K562 (cell line): ENCODE results near the gene CCDC78. TPM values are rescaled to one million over a fixed set of nuclear protein-coding genes. Genes with fewer than 3 reads are reported as not detected.
"Not testable (repeated sequence)": the region's sequence is repeated elsewhere in the genome, so short reads cannot be mapped to it uniquely, and the experiment has no call there.

Source experiments
- ATAC-seq: fragments of 200-7000 bp; cut with Tn5 transposase; 3 replicates; pipeline ENCODE4 v1.9.1; 2020; ENCODE audit warnings: moderate library complexity
- BruUV-seq: library from RNA; stranded (reverse); fragments of 400-500 nt; replicated peaks from 2 replicates; lab custom pipeline; 2021; lab: Mats Ljungman, UMichigan
- CTCF ChIA-PET: fragments of 300-600 bp; formaldehyde crosslinking; extraction: SDS; loops from one replicate; lab custom pipeline; 2021; ENCODE audit warnings: low intra/inter-chr PET ratio; lab: Yijun Ruan, JAX
- POLR2A ChIA-PET: fragments of 300-600, 350-650 bp; sonication (Branson Sonifier 250); formaldehyde crosslinking; extraction: SDS; loops from one replicate; lab custom pipeline; 2021; ENCODE audit warnings: antibody characterized with exemption, inconsistent platforms; lab: Yijun Ruan, JAX
- DNase-seq, 4 experiments: peaks; one replicate each; pipeline versions ENCODE4 v3.0.0 to v3.0.0-alpha.2; 2011 to 2018; ENCODE audit warnings: low spot score in 3 of 4, mixed read lengths in 3 of 4; ENCODE audit errors: extremely low read depth in 1 of 4
- FAIRE-seq: peaks from 2 replicates; lab custom pipeline; 2011; peaks lifted over from hg19 to GRCh38; lab: Jason Lieb, UNC
- H2AFZ ChIP-seq: 2 replicates; pipeline ENCODE4 v1.6.0; 2011; ENCODE audit warnings: low read depth, low read length, control low read depth, inconsistent platforms
- H3K27ac ChIP-seq: fragments of 200-600 bp; 3 replicates; pipeline ENCODE4 v1.8.0; 2011; ENCODE audit warnings: low read depth, mild to moderate bottlenecking, control low read depth, inconsistent platforms, low read length, moderate library complexity, mixed read lengths; ENCODE audit errors: extremely low read depth
- H3K27me3 ChIP-seq, 2 experiments: fragments of 300-600 bp in 1 of 2; 2 replicates in 1 of 2; 3 replicates in 1 of 2; pipeline versions ENCODE4 v1.6.0 to v1.8.0; 2011; ENCODE audit warnings: inconsistent platforms in 2 of 2, low read length in 2 of 2, mild to moderate bottlenecking in 1 of 2, mixed read lengths in 1 of 2, moderate library complexity in 1 of 2; ENCODE audit not compliant: control insufficient read depth in 2 of 2, insufficient read depth in 2 of 2
- H3K36me3 ChIP-seq: fragments of 300-600 bp; 3 replicates; pipeline ENCODE4 v1.8.0; 2011; ENCODE audit warnings: mild to moderate bottlenecking, low read length, inconsistent platforms; ENCODE audit not compliant: control insufficient read depth, insufficient read depth
- H3K4me1 ChIP-seq, 2 experiments: fragments of 200-600 bp in 1 of 2; replicated peaks in 1 of 2; 2 replicates in 1 of 2; 3 replicates in 1 of 2; pipeline versions ENCODE4 v1.5.1 to v1.8.0; 2011; ENCODE audit warnings: inconsistent platforms in 2 of 2, low read length in 2 of 2, mild to moderate bottlenecking in 1 of 2, mixed read lengths in 1 of 2, moderate library complexity in 1 of 2; ENCODE audit not compliant: control insufficient read depth in 2 of 2, insufficient read depth in 2 of 2
- H3K4me2 ChIP-seq: 2 replicates; pipeline ENCODE4 v1.6.1; 2011; ENCODE audit warnings: low read length, control low read depth, inconsistent platforms, mixed read lengths; ENCODE audit not compliant: insufficient read depth
- H3K4me3 ChIP-seq: fragments of 200-600 bp; sonication (generic), shearing (Covaris generic); 2 replicates; pipeline ENCODE4 v1.5.1; 2016; ENCODE audit warnings: control low read depth, inconsistent platforms
- H3K79me2 ChIP-seq: fragments of 200-600 bp; 3 replicates; pipeline ENCODE4 v1.8.0; 2011; ENCODE audit warnings: low read length, inconsistent platforms; ENCODE audit not compliant: control insufficient read depth, insufficient read depth
- H3K9ac ChIP-seq, 2 experiments: 2 replicates each; pipeline versions ENCODE4 v1.6.0 to v1.6.1; 2011; ENCODE audit warnings: low read depth in 2 of 2, low read length in 2 of 2, control low read depth in 1 of 2, inconsistent platforms in 1 of 2, mild to moderate bottlenecking in 1 of 2, mixed read lengths in 1 of 2; ENCODE audit not compliant: insufficient read depth in 1 of 2
- H3K9me1 ChIP-seq: one replicate; pipeline ENCODE4 v1.6.0; 2011; ENCODE audit warnings: inconsistent platforms, mild to moderate bottlenecking, low read length, moderate library complexity; ENCODE audit not compliant: control insufficient read depth, insufficient read depth
- H3K9me3 ChIP-seq: replicated peaks from 2 replicates; pipeline ENCODE4 v1.5.1; 2011; ENCODE audit warnings: low read depth, low read length, inconsistent platforms; ENCODE audit not compliant: control insufficient read depth, insufficient read depth
- H4K20me1 ChIP-seq: replicated peaks from 2 replicates; pipeline ENCODE4 v1.6.1; 2011; ENCODE audit warnings: low read length, inconsistent platforms, mixed read lengths; ENCODE audit not compliant: control insufficient read depth, insufficient read depth
- BCOR ChIP-seq: fragments of 450-650 bp; IDR thresholded peaks from 2 replicates; pipeline ENCODE4 v1.6.1; 2016
- CBFA2T3 ChIP-seq: fragments of 450-650 bp; IDR thresholded peaks from 2 replicates; pipeline ENCODE4 v1.6.1; 2017
- DPF2 ChIP-seq: fragments of 450-650 bp; IDR thresholded peaks from 2 replicates; pipeline ENCODE4 v1.6.1; 2016
- E2F6 ChIP-seq, 2 experiments: IDR thresholded peaks; 2 replicates each; pipeline ENCODE4 v1.6.1; 2011; ENCODE audit warnings: borderline replicate concordance in 1 of 2, control low read depth in 1 of 2, low read depth in 1 of 2, low read length in 1 of 2, mild to moderate bottlenecking in 1 of 2, mixed read lengths in 1 of 2, moderate library complexity in 1 of 2; ENCODE audit not compliant: insufficient read depth in 1 of 2, insufficient read length in 1 of 2, poor library complexity in 1 of 2, severe bottlenecking in 1 of 2; ENCODE audit errors: extremely low read depth in 1 of 2
- MAX ChIP-seq: sonication (generic); formaldehyde crosslinking; IDR thresholded peaks from 2 replicates; pipeline ENCODE4 v1.9.0; 2022; ENCODE audit warnings: mild to moderate bottlenecking, missing genetic modification reagents
- MGA ChIP-seq: fragments of 450-650 bp; IDR thresholded peaks from 2 replicates; pipeline ENCODE4 v1.6.1; 2016; ENCODE audit warnings: mild to moderate bottlenecking, moderate library complexity
- USF1 ChIP-seq: sonication (generic); formaldehyde crosslinking; IDR thresholded peaks from 2 replicates; pipeline ENCODE4 v1.9.0; 2022; ENCODE audit warnings: mild to moderate bottlenecking, missing genetic modification reagents
- ZFX ChIP-seq: sonication (generic); formaldehyde crosslinking; IDR thresholded peaks from 2 replicates; pipeline ENCODE4 v1.8.0; 2022; ENCODE audit warnings: mild to moderate bottlenecking, missing genetic modification reagents, moderate library complexity
- WGBS: fragments of 100-300 bp; shearing (Covaris generic); methylation state at CpG from one replicate; pipeline ENCODE4 v1.1.6; 2016; ENCODE audit warnings: low coverage, mixed read lengths; ENCODE audit not compliant: insufficient coverage; ENCODE audit errors: missing lambda C conversion rate; 5-methylcytosine and 5-hydroxymethylcytosine counted together
- in situ Hi-C: fragments of 300-500 bp; cut with MboI; formaldehyde crosslinking; loops from 4 replicates; pipeline ENCODE4 v1.15.0; 2018; ENCODE audit warnings: inconsistent platforms, mixed read lengths
- intact Hi-C: fragments of 100-400 bp; cut with micrococcal nuclease; formaldehyde crosslinking; loops from 2 replicates; pipeline ENCODE4 v1.14.2; 2022
- polyA plus RNA-seq, 8 experiments: library from polyadenylated mRNA; depleted of rRNA in 4 of 8; stranded (reverse) in 5 of 8; unstranded in 3 of 8; fragments of >200 nt; fragmentation: Nextera tagmentation in 2 of 8; fragmentation: Illumina TruSeq in 1 of 8; extraction: Ambion mirVana in 2 of 8; extraction: Trizol in 1 of 8; gene quantifications; 2 replicates each; pipeline versions ENCODE4 v1.2.1 to v1.2.3, GENCODE V29; 2011 to 2014; ENCODE audit warnings: inconsistent platforms in 1 of 8, missing spikeins in 1 of 8
- total RNA-seq, 7 experiments: library from RNA; depleted of rRNA in 6 of 7; stranded (reverse); fragments of >200 nt in 6 of 7; fragmentation: Illumina TruSeq in 2 of 7; extraction: Trizol in 2 of 7; gene quantifications; 2 replicates each; pipeline versions ENCODE4 v1.2.1 to v1.2.3, GENCODE V29; 2011 to 2021; ENCODE audit warnings: low replicate concordance in 1 of 7

CCDC78 gene
- total and polyA plus RNA-seq, 9 of the 15 experiments (the other 6 are each of a cell fraction or from before 2014, with no cell fraction given): 0.24 to 17.7 (median 2.9) TPM

GRCh38 chr16:742894-743293 lies 16.7 kb upstream of the CCDC78 start:
- FAIRE-seq, H3K9me1 ChIP-seq, BruUV-seq, H3K4me2 ChIP-seq, CTCF ChIA-PET, H3K9ac ChIP-seq, DNase-seq, intact Hi-C loops, H2AFZ ChIP-seq, ATAC-seq, H3K4me3 ChIP-seq, H4K20me1 ChIP-seq, H3K27me3 ChIP-seq, H3K27ac ChIP-seq, H3K9me3 ChIP-seq: not testable (repeated sequence)
- POLR2A ChIA-PET: interaction anchor here (0.6 to 1.0 kb wide), 3 partner anchors 23 to 671 kb away, joined by 3 to 5 read pairs (median 3); no protein-coding TSS in a partner anchor
- H3K79me2 ChIP-seq: peaks cover 15% of the 10 kb centered on the region
- in situ Hi-C loops: loop anchor here (5.0 kb wide), 1 partner anchor 44 kb away; the partner anchor contains the start of genes CHTF18 and RPUSD1
- peaks cover 13% of the 10 kb centered on the region; the same call in 2 of the 3 replicates for H3K36me3 ChIP-seq
- WGBS: 55% methylated on average over 14 of the region's 14 CpGs
- peaks cover 11 to 67% of the 10 kb centered on the region in 2 experiments for H3K4me1 ChIP-seq
- TF ChIP-seq CBFA2T3: peak; percentile 24; the same call in 1 of the 2 replicates
- 0 out of 2 replicates have a peak, but pooled peaks have one; percentile 22 for TF ChIP-seq BCOR
- TF ChIP-seq ZFX (CRISPR knock-in tag): 0 out of 2 replicates have a peak, but pooled peaks have one; percentile 16
- TF ChIP-seq MAX (CRISPR knock-in tag): peak; percentile 63
- peak; percentile 46 for TF ChIP-seq USF1 (CRISPR knock-in tag)
- 0 out of 2 replicates have a peak, but pooled peaks have one; percentile 33 for TF ChIP-seq DPF2
- TF ChIP-seq MGA: peak; percentile 90
- peak in 1 of 2 experiments; percentile 32 for TF ChIP-seq E2F6 (IDR thresholded peaks at IDR 0.05; ENCODE audit: borderline replicate concordance in 1 of 2, extremely low read depth in 1 of 2, insufficient read depth in 1 of 2, insufficient read length in 1 of 2, low read depth in 1 of 2, low read length in 1 of 2, poor library complexity in 1 of 2, severe bottlenecking in 1 of 2)
